ENCODE results near the gene EIF4G3. TPM values are rescaled to one million over a fixed set of nuclear protein-coding genes. Genes with fewer than 3 reads are reported as not detected.

The EIF4G3 gene
- total and polyA plus RNA-seq, 2 of the 8 experiments (the other 6 are each of a cell fraction or from before 2014, with no cell fraction given), result 47.5 to 66.6 TPM

- H3K4me3 ChIP-seq (ENCODE audit: extremely low read depth in 1 of 4, insufficient read depth in 2 of 4, low read depth in 3 of 4, low read length in 4 of 4), result no peak overlapping the region
- no peak overlapping the region for H2BK20ac ChIP-seq (ENCODE audit: low read length)
- no peak overlapping the region for H3K27ac ChIP-seq (ENCODE audit: low read depth, low read length)
- no peak overlapping the region for H2AFZ ChIP-seq (ENCODE audit: low read length)
- H3K4me2 ChIP-seq (ENCODE audit: insufficient read depth in 1 of 2, low read depth in 2 of 2, low read length in 2 of 2), result no peak overlapping the region
- no peak overlapping the region for H3K4ac ChIP-seq (replicated peaks; ENCODE audit: insufficient read length, low read depth, low read length)
- H2BK5ac ChIP-seq (ENCODE audit: low read depth, low read length), result no peak overlapping the region
- H2BK12ac ChIP-seq (ENCODE audit: low read depth, low read length), result no peak overlapping the region
- H4K5ac ChIP-seq (ENCODE audit: insufficient read length, low read depth, low read length), result no peak overlapping the region
- WGBS, 2 experiments (ENCODE audit: extremely low coverage in 1 of 2, insufficient coverage in 1 of 2, insufficient read length in 1 of 2, insufficient replicate concordance in 2 of 2, low coverage in 1 of 2, low lambda C conversion rate in 2 of 2, missing lambda C conversion rate in 1 of 2), result 88% methylated on average over 3 of the region's 3 CpGs; no CpG with 5 or more reads in 1 of the 2 experiments
- CTCF ChIA-PET (ENCODE audit: partially characterized antibody), result interaction anchor here (0.9 to 2.0 kb wide), 2 partner anchors 25 to 26 kb away, joined by 3 to 4 read pairs; no protein-coding TSS in a partner anchor
- no peaks in the 10 kb centered on the region for H3K9me3 ChIP-seq (ENCODE audit: insufficient read depth in 2 of 2, low read depth in 1 of 2, low read length in 1 of 2)
- peaks cover 0 to 8% (median 0%) of the 10 kb centered on the region in 4 experiments; a peak in 1 of 7 replicates for H3K4me1 ChIP-seq (replicated peaks in 1 of 4; ENCODE audit: control insufficient read depth in 3 of 4, insufficient read depth in 4 of 4, low read length in 3 of 4)
- no peak overlapping the region for H2AK5ac ChIP-seq (ENCODE audit: low read depth, low read length)
- H3K18ac ChIP-seq (ENCODE audit: extremely low read depth, low read length), result no peak overlapping the region
- H3K23me2 ChIP-seq (ENCODE audit: low read depth, low read length), result no peaks in the 10 kb centered on the region
- DNase-seq (ENCODE audit: low read depth in 1 of 2, low spot score in 2 of 2) (no peak), FAIRE-seq (no peak)
- no peaks in the 10 kb centered on the region for H3K36me3 ChIP-seq (ENCODE audit: control insufficient read depth in 2 of 4, insufficient read depth in 4 of 4, low read length in 3 of 4)
- H3K56ac ChIP-seq (replicated peaks; ENCODE audit: insufficient read length, low read depth, low read length), result no peak overlapping the region
- H3K79me1 ChIP-seq (ENCODE audit: low read depth, low read length), result peaks cover 4% of the 10 kb centered on the region
- no peak overlapping the region for H3K14ac ChIP-seq (ENCODE audit: insufficient read length)
- H3K9ac ChIP-seq (replicated peaks in 1 of 4; ENCODE audit: extremely low read depth in 1 of 4, low read depth in 3 of 4, low read length in 3 of 4), result no peak overlapping the region; a peak in 1 of 7 replicates
- H3K27me3 ChIP-seq (replicated peaks in 1 of 4; ENCODE audit: control insufficient read depth in 3 of 4, extremely low read depth in 1 of 4, insufficient read depth in 3 of 4, low read length in 3 of 4), result no peaks in the 10 kb centered on the region
- H3K79me2 ChIP-seq (ENCODE audit: control insufficient read depth in 1 of 2, insufficient read depth in 2 of 2, low read length in 2 of 2), result peaks cover 0 to 59% of the 10 kb centered on the region in 2 experiments; a peak in 2 of 4 replicates
- H4K8ac ChIP-seq (ENCODE audit: extremely low read depth, insufficient read depth, low read length), result no peak overlapping the region
- POLR2A ChIA-PET (ENCODE audit: partially characterized antibody), result interaction anchor here (0.9 kb wide), 1 partner anchor 9 kb away, joined by 3 read pairs; no protein-coding TSS in a partner anchor
- no peak overlapping the region for H3K23ac ChIP-seq (ENCODE audit: insufficient read length)
- no peak overlapping the region for H2BK15ac ChIP-seq (ENCODE audit: low read length)
- no peak overlapping the region for H4K91ac ChIP-seq (replicated peaks; ENCODE audit: insufficient read length, low read length)
- H4K20me1 ChIP-seq (replicated peaks in 1 of 2; ENCODE audit: control insufficient read depth in 1 of 2, insufficient read depth in 2 of 2, low read length in 2 of 2), result peaks cover 0 to 5% of the 10 kb centered on the region in 2 experiments
- no peak overlapping the region for H2BK120ac ChIP-seq (replicated peaks; ENCODE audit: low read depth, low read length)
- TF ChIP-seq JUN (IDR thresholded peaks at IDR 0.05; ENCODE audit: low read depth, low read length) (no peak), CBX5 (IDR thresholded peaks at IDR 0.05; ENCODE audit: low read depth, low read length) (no peak), PHF8 (conservative IDR thresholded peaks at IDR 0.05; ENCODE audit: low read depth, low read length) (no peak), EZH2 (IDR thresholded peaks at IDR 0.05; ENCODE audit: low read depth, low read length, severe bottlenecking) (no peak), SAP30 (IDR thresholded peaks at IDR 0.05; ENCODE audit: insufficient read depth, insufficient replicate concordance, low read length) (no peak), GABPA (IDR thresholded peaks at IDR 0.05; ENCODE audit: borderline replicate concordance, insufficient read depth, low read length) (no peak), TCF12 (IDR thresholded peaks at IDR 0.05; ENCODE audit: low read depth, low read length) (no peak), HDAC2 (IDR thresholded peaks at IDR 0.05; ENCODE audit: borderline replicate concordance in 1 of 2, low read depth in 2 of 2, low read length in 2 of 2) (no peak), TEAD4 (IDR thresholded peaks at IDR 0.05; ENCODE audit: low read depth, low read length) (no peak), RXRA (IDR thresholded peaks at IDR 0.05; ENCODE audit: insufficient read depth, low read depth, low read length) (no peak), CHD1 (IDR thresholded peaks at IDR 0.05; ENCODE audit: low read depth, low read length) (no peak), E2F6 (IDR thresholded peaks at IDR 0.05) (no peak), POLR2A (IDR thresholded peaks at IDR 0.05; ENCODE audit: control extremely low read depth in 1 of 2, low read depth in 2 of 2, low read length in 2 of 2) (no peak)
Observed at GRCh38 chr1:21013510-21013909, 163.2 kb downstream of the EIF4G3 start.
